HEK293 (cell line): Measurements from ENCODE around the gene TMEM62.

ENCODE experiments used
- CTCF ChIA-PET: fragments of 350-600 bp; formaldehyde crosslinking; extraction: SDS; loops from one replicate; lab custom pipeline; 2021; ENCODE audit warnings: antibody characterized with exemption; lab: Yijun Ruan, JAX
- POLR2A ChIA-PET: fragments of 300-600 bp; formaldehyde crosslinking; extraction: SDS; loops from one replicate; lab custom pipeline; 2020; ENCODE audit warnings: antibody characterized with exemption, inconsistent platforms; lab: Yijun Ruan, JAX
- H3K27ac ChIP-seq: fragments of 200-500 bp; sonication (Bioruptor generic); 2 replicates; pipeline ENCODE4 v1.5.1; 2014; ENCODE audit warnings: low read depth, low read length, control low read depth, inconsistent platforms; ENCODE audit errors: extremely low read depth
- H3K36me3 ChIP-seq, 2 experiments: fragments of 200-500 bp in 1 of 2; sonication (Bioruptor generic) in 1 of 2; 1 replicate in 1 of 2; 2 replicates in 1 of 2; pipeline ENCODE4 v1.5.1; 2014 to 2017; ENCODE audit warnings: inconsistent platforms in 2 of 2, low read length in 2 of 2; ENCODE audit not compliant: control insufficient read depth in 2 of 2, insufficient read depth in 1 of 2
- H3K4me1 ChIP-seq: fragments of 200-500 bp; sonication (Bioruptor generic); 2 replicates; pipeline ENCODE4 v1.5.1; 2014; ENCODE audit warnings: mild to moderate bottlenecking, low read length, inconsistent platforms; ENCODE audit not compliant: control insufficient read depth, insufficient read depth
- H3K4me3 ChIP-seq: 2 replicates; pipeline ENCODE4 v1.5.1; 2011; ENCODE audit warnings: low read depth, mild to moderate bottlenecking, control low read depth, low read length, moderate library complexity
- H3K9me3 ChIP-seq: fragments of 200-500 bp; sonication (Bioruptor generic); 2 replicates; pipeline ENCODE4 v1.5.1; 2014; ENCODE audit warnings: low read depth, low read length, inconsistent platforms; ENCODE audit not compliant: control insufficient read depth, insufficient read depth
- EGR2 ChIP-seq: fragments of 450-650 bp; formaldehyde crosslinking; IDR thresholded peaks from 2 replicates; pipeline ENCODE4 v1.5.1; 2016; ENCODE audit warnings: low read depth, missing biosample characterization, missing genetic modification characterization
- OSR2 ChIP-seq: fragments of 450-650 bp; formaldehyde crosslinking; IDR thresholded peaks from 2 replicates; pipeline ENCODE4 v1.5.1; 2016; ENCODE audit warnings: missing biosample characterization, missing genetic modification characterization
- PATZ1 ChIP-seq: fragments of 450-650 bp; formaldehyde crosslinking; IDR thresholded peaks from 2 replicates; pipeline ENCODE4 v1.5.1; 2016; ENCODE audit warnings: missing biosample characterization, missing genetic modification characterization
- TRIM28 ChIP-seq: IDR thresholded peaks from 2 replicates; pipeline ENCODE4 v1.6.1; 2011; ENCODE audit warnings: low read length, control low read depth, borderline replicate concordance
- ZBTB20 ChIP-seq: fragments of 450-650 bp; formaldehyde crosslinking; IDR thresholded peaks from 2 replicates; pipeline ENCODE4 v1.5.1; 2016; ENCODE audit warnings: missing biosample characterization, missing genetic modification characterization
- ZBTB44 ChIP-seq: fragments of 450-650 bp; IDR thresholded peaks from 2 replicates; pipeline ENCODE4 v1.5.1; 2018; ENCODE audit warnings: missing biosample characterization, mild to moderate bottlenecking, missing genetic modification characterization
- ZEB2 ChIP-seq: fragments of 450-650 bp; formaldehyde crosslinking; IDR thresholded peaks from 2 replicates; pipeline ENCODE4 v1.5.1; 2016; ENCODE audit warnings: missing biosample characterization, missing genetic modification characterization
- ZNF157 ChIP-seq: fragments of 450-650 bp; formaldehyde crosslinking; IDR thresholded peaks from 2 replicates; pipeline ENCODE4 v1.5.1; 2016; ENCODE audit warnings: missing biosample characterization, missing genetic modification characterization
- ZNF354C ChIP-seq: fragments of 450-650 bp; formaldehyde crosslinking; IDR thresholded peaks from 2 replicates; pipeline ENCODE4 v1.5.1; 2016; ENCODE audit warnings: missing biosample characterization, missing genetic modification characterization, low read depth, borderline replicate concordance
- ZNF362 ChIP-seq: fragments of 450-650 bp; formaldehyde crosslinking; IDR thresholded peaks from 2 replicates; pipeline ENCODE4 v1.5.1; 2016; ENCODE audit warnings: missing biosample characterization, missing genetic modification characterization
- ZNF626 ChIP-seq: fragments of 450-650 bp; sonication (Bioruptor Pico); formaldehyde crosslinking; IDR thresholded peaks from 2 replicates; pipeline ENCODE4 v1.5.1; 2018; ENCODE audit warnings: missing biosample characterization, missing genetic modification characterization, inconsistent platforms
- ZNF629 ChIP-seq: fragments of 450-650 bp; formaldehyde crosslinking; IDR thresholded peaks from 2 replicates; pipeline ENCODE4 v1.5.1; 2017; ENCODE audit warnings: missing biosample characterization, missing genetic modification characterization
- ZNF777 ChIP-seq: fragments of 450-650 bp; formaldehyde crosslinking; IDR thresholded peaks from 2 replicates; pipeline ENCODE4 v1.5.1; 2017; ENCODE audit warnings: missing biosample characterization, missing genetic modification characterization, borderline replicate concordance
- TF ChIP-seq, protein P1 (sequence below): fragments of 450-650 bp; formaldehyde crosslinking; conservative IDR thresholded peaks from 2 replicates; pipeline ENCODE4 v1.5.1; 2016; ENCODE audit warnings: low read depth, missing biosample characterization, missing genetic modification characterization

The TMEM62 gene

DNA sequence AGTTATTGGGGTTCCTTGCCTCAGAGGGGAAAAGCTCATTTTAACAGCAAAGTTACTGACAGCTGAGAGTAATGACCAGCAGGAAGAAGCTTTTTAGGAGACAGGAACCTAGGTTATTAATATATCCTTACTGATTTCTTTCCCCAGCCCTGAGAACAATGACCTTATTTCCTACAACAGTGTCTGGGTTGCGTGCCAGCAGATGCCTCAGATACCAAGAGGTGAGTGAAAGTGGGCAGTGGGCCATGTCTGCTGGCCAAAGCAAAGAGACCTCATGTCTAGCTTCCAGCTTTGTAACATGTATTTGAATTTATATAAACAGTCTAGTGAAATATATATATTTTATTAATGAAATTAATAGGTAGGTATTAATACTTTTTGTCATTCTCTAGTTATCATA is 56.8 kb downstream of the TMEM62 start:
- TF ChIP-seq ZEB2, result no peak

DNA sequence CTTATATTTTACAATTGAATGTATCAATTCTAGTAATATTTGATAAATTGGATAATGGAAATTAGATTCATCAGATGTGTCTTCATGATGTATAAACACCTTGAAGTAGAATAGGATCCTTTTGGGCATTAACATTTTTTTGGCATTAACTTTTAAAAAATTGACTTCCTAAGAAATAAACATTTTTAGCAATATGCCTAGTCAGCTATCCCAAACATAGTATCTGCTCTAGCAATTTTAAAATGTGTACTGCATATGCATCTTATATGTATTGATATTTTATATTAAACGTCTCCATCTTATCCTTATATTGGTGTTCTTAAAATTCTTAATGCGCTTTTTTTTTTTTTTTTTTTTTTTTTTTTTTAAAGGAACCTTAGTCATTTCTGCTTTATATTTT is 60.3 kb downstream of the TMEM62 start:
- peaks cover 29 to 76% of the 10 kb centered on the region in 2 experiments for H3K36me3 ChIP-seq
- H3K27ac ChIP-seq, result no peak overlapping the region
- no peak for TF ChIP-seq EGR2 (tag by site-specific recombination)
- TF ChIP-seq, protein P1, sequence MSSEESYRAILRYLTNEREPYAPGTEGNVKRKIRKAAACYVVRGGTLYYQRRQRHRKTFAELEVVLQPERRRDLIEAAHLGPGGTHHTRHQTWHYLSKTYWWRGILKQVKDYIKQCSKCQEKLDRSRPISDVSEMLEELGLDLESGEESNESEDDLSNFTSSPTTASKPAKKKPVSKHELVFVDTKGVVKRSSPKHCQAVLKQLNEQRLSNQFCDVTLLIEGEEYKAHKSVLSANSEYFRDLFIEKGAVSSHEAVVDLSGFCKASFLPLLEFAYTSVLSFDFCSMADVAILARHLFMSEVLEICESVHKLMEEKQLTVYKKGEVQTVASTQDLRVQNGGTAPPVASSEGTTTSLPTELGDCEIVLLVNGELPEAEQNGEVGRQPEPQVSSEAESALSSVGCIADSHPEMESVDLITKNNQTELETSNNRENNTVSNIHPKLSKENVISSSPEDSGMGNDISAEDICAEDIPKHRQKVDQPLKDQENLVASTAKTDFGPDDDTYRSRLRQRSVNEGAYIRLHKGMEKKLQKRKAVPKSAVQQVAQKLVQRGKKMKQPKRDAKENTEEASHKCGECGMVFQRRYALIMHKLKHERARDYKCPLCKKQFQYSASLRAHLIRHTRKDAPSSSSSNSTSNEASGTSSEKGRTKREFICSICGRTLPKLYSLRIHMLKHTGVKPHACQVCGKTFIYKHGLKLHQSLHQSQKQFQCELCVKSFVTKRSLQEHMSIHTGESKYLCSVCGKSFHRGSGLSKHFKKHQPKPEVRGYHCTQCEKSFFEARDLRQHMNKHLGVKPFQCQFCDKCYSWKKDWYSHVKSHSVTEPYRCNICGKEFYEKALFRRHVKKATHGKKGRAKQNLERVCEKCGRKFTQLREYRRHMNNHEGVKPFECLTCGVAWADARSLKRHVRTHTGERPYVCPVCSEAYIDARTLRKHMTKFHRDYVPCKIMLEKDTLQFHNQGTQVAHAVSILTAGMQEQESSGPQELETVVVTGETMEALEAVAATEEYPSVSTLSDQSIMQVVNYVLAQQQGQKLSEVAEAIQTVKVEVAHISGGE (tag by site-specific recombination), result no peak
- no peak for TF ChIP-seq ZNF362 (tag by site-specific recombination)
- TF ChIP-seq ZNF626 (tag by site-specific recombination), result no peak
- TF ChIP-seq ZBTB20 (tag by site-specific recombination), result no peak
- H3K4me3 ChIP-seq, result no peak overlapping the region
- ChIA-PET POLR2A (no interaction called here), CTCF (interaction anchor here (7.1 kb wide), 1 partner anchor 10 kb away, joined by 38 read pairs; no protein-coding TSS in a partner anchor)
- H3K4me1 ChIP-seq, result no peaks in the 10 kb centered on the region
- H3K9me3 ChIP-seq, result no peaks in the 10 kb centered on the region

More for the DNA sequence above, 56.8 kb downstream of the TMEM62 start:
- POLR2A ChIA-PET, result no interaction called here
- Histone ChIP-seq H3K4me3 (no peak overlapping the region), H3K9me3 (no peaks in the 10 kb centered on the region), H3K27ac (no peak overlapping the region), H3K36me3 (peaks cover 30 to 66% of the 10 kb centered on the region in 2 experiments), H3K4me1 (peaks cover 3% of the 10 kb centered on the region; the same call in 1 of the 2 replicates)
- CTCF ChIA-PET, result interaction anchor here (2.3 to 7.1 kb wide), 2 partner anchors 14 to 96 kb away, joined by 17 to 38 read pairs; no protein-coding TSS in a partner anchor

GRCh38 chr15:43194795-43195194 is 61.4 kb downstream of the TMEM62 start:
- Histone ChIP-seq H3K36me3 (peaks cover 23 to 68% of the 10 kb centered on the region in 2 experiments), H3K4me1 (no peaks in the 10 kb centered on the region), H3K27ac (no peak overlapping the region), H3K4me3 (no peak overlapping the region), H3K9me3 (no peaks in the 10 kb centered on the region)
- POLR2A ChIA-PET, result interaction anchor here (0.5 kb wide), 1 partner anchor 492 kb away, joined by 3 read pairs; no protein-coding TSS in a partner anchor
- CTCF ChIA-PET, result interaction anchor here (0.6 to 7.1 kb wide), 3 partner anchors 9 to 91 kb away, joined by 3 to 38 read pairs (median 4); partner anchors contain the start of gene CCNDBP1
- no peak for TF ChIP-seq EGR2 (tag by site-specific recombination)
- TF ChIP-seq TRIM28, result no peak
- no peak for TF ChIP-seq PATZ1
- TF ChIP-seq ZNF354C, result no peak
- no peak for TF ChIP-seq ZNF157 (tag by site-specific recombination)
- no peak for TF ChIP-seq OSR2 (tag by site-specific recombination)
- no peak for TF ChIP-seq ZNF629 (tag by site-specific recombination)
- TF ChIP-seq ZBTB44, result no peak
- no peak for TF ChIP-seq ZNF777 (tag by site-specific recombination)
